NCI-H1092 treated with DMSO at 0.1 percent for 48 hours (cell line): ENCODE results near the gene FKBP5.
"Not testable (repeated sequence)": the region's sequence is repeated elsewhere in the genome, so short reads cannot be mapped to it uniquely, and the experiment has no call there.

Experiments used
- DNase-seq: peaks from one replicate; lab custom pipeline; 2025; lab: John Stamatoyannopoulos, UW

Gene FKBP5

GRCh38 chr6:35723587-35723986 lies 34.9 kb upstream of the FKBP5 start:
- DNase-seq = no peak

- no peak for DNase-seq
Observed at GRCh38 chr6:35722121-35722761, 33.5 kb upstream of the FKBP5 start.

GRCh38 chr6:35719830-35720733 lies 31.4 kb upstream of the FKBP5 start:
- DNase-seq = no peak

DNA sequence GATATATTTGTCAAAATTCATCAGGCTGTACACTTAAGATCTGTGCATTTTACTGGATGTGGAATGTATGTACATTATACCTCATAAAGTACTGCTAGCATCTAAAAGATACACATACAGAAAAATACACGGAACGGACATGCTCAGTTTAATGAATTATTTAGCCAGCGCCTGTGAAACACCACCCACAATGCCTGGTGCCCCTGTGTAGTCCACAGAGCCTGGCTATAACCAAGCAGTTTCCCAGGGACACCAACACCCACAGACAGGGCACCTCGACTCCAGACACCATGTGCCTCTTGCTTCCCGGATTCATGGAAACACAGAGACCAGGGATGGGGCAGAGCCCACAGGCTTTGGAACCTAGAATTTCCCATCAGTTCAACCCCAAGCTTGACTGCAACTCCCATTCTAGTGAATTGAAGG lies 30.7 kb upstream of the FKBP5 start:
- DNase-seq = no peak

DNA sequence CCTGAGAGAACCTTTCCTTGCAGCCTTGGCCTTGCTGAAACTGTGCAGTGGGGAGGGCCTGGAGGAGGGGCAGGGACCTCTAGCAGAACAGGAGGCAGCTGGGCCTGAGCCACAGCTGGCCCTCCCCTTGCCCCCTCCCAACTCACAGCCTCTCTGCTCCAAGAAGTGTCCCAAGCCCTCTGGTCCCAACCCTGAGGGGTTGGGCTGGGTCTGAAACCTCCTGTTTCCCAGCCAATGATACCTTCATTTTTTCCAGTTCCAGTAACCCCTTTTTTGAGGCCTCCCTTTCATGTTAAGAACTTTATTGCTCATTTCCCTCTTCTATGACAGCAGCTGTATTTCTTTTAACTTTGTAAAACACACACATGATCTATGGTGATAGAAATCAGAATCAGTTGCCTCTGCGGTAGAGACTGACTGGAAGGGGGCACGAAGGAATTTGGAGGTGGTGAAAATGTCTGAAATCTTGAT lies 30.2 kb upstream of the FKBP5 start:
- DNase-seq = no peak

DNA sequence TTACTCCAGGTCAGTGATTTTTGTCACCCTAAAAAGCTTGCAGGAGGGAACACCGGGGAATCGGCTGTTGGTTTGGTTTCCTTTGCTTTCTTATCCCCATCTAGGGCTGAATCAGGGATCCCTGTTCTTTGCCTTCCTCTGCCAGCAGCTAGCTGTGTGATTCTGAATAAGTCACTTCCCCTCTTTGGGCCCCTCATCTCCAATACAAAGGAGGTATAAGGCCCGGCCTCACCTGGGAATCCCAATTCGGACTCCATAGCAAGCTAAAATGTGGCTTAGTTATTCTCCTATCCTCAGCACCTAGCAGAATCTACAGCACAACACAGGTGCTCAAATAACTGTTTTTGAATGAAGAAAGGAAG lies 29.6 kb upstream of the FKBP5 start:
- no peak for DNase-seq

DNA sequence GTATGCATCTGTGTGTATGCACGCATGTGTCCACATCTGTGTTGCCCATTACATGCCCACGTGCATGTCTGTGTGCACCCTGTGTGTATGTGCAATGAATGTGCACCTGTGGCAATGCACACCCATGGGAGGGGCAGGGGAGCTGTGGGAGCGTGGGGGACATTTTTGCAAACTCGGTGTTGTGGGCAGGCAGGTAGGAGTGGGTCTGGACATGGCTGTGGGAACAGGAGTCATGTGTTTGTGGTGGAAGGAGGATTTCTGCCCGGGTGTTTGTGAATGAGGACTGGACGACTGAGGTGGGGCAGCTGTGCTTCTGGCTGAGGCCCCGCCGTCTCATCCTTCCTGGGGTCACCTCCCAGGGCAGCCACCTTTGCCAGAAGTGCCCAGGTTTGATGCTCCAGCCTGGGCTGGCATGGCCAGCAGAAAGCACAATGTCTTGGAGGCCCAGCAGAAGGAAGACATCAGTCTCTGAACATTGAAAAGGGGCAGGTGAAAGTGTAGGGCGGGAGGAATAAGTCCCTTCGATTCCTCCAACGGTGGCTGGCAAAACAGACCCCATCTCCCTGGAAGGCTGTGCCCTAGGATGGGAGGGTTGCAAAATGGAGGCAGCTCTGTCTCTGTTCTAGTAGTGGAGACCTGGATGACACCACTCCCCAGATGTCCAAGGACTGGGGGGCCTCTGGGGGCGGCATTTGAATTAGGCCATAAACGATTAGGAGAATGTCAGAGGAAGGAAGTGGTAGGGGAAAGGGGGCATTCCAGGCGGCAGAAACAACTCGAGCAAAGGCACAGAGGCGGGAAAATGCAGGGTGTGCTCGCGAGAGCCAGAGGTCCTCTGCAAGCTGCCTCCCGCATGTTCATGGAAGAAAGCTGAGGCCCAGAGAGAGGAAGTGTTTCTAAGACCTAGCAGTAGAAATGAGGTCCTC lies 29.0 kb upstream of the FKBP5 start:
- DNase-seq = no peak

GRCh38 chr6:35716798-35717197 lies 28.1 kb upstream of the FKBP5 start:
- no peak for DNase-seq

GRCh38 chr6:35713006-35713767 lies 24.5 kb upstream of the FKBP5 start:
- no peak for DNase-seq

- no peak for DNase-seq
Observed at GRCh38 chr6:35711731-35712130, 23.0 kb upstream of the FKBP5 start.

- no peak for DNase-seq
Observed at GRCh38 chr6:35710241-35710847, 21.6 kb upstream of the FKBP5 start.

- DNase-seq = no peak
Observed at GRCh38 chr6:35708585-35708984, 19.9 kb upstream of the FKBP5 start.

- no peak for DNase-seq
Observed at GRCh38 chr6:35707714-35708407, 19.1 kb upstream of the FKBP5 start.

- DNase-seq = no peak
Observed at GRCh38 chr6:35706468-35706867, 17.8 kb upstream of the FKBP5 start.

GRCh38 chr6:35703554-35703953 lies 14.8 kb upstream of the FKBP5 start:
- DNase-seq = no peak

GRCh38 chr6:35698858-35699257 lies 10.1 kb upstream of the FKBP5 start:
- no peak for DNase-seq

GRCh38 chr6:35698430-35698829 lies 9.7 kb upstream of the FKBP5 start:
- DNase-seq = not testable (repeated sequence)

- no peak for DNase-seq
Observed at GRCh38 chr6:35694462-35694861, 5.7 kb upstream of the FKBP5 start.

DNA sequence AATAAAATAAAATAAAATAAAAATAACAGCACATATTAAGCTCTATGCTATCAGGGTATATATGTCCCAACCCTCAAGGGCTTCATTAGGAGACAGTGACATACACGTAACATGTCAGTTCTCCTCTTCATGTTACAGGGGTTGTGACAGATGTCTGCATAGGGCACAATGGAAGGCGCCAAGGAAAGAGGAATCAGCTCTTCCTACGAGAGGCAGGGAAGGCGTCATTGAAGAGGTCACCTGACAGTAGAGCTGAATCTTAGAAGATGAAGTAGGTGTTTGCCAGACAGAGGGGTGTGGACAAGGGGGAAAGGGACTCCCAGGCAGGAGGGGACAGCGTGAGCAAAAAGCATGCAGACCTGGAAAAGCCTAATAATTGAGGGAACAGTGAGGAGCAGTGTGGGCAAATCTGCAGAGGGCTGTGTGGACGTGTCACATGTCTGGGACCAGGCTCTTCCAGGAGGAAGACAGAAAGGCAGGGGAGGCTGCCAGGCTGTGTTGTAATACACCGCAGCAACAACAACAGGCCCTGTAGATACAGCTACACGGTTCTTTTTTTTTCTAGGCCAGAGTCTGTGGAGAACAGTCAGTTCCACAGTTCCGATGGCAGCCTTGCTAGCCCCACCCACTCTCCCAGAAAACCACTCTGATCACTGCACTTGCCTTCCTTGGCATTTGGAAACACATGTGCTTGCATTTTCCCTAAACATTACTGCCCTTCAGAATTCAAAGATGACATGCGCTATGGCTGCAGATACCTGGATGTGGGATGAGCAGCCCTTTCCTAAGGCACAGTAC lies 2.5 kb upstream of the FKBP5 start:
- no peak for DNase-seq

DNA sequence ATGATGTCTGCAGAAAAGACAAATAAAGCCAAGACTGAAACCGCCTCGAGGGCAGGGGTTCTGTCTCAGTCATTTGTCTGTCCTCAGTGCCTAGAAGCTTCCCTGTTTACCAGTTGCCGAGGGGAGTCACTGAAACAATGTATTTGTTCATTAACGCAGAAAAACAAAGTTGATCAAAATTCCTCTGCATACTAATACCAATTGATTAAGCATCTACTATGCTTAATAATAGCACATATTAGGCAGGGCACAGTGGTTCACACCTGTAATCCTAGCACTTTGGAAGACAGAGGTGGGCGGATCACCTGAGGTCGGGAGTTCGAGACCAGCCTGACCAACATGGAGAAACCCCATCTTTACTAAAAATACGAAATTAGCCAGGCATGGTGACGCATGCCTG lies 1.8 kb upstream of the FKBP5 start:
- DNase-seq = no peak
